Umbilical cord (tissue), 2 donors: ENCODE data around the gene TWIST2. TPM values are rescaled to one million over a fixed set of nuclear protein-coding genes. Genes with fewer than 3 reads are reported as not detected.

Experiments used
- DNase-seq: peaks from one replicate; pipeline ENCODE4 v3.0.0-alpha.2; 2015; ENCODE audit warnings: low spot score
- total RNA-seq: library from RNA; depleted of rRNA; stranded (reverse); fragments of >200 nt; gene quantifications from one replicate; pipeline ENCODE4 v1.2.3, GENCODE V29; 2014; ENCODE audit warnings: low replicate concordance; ENCODE audit not compliant: insufficient read depth

The TWIST2 gene
- total RNA-seq, 1 donor from 2014 or later, result 32.0 TPM

- DNase-seq, result no peak
These were observed 42.2 kb downstream of the TWIST2 start for GRCh38 chr2:238890131-238890530.

- peak; percentile 88 for DNase-seq
These were observed 43.0 kb downstream of the TWIST2 start for GRCh38 chr2:238890618-238891456.

- no peak for DNase-seq
These were observed 43.7 kb downstream of the TWIST2 start for GRCh38 chr2:238891457-238892203.

- no peak for DNase-seq
These were observed 44.3 kb downstream of the TWIST2 start for GRCh38 chr2:238892204-238892500.

- DNase-seq, result no peak
These were observed 44.9 kb downstream of the TWIST2 start for GRCh38 chr2:238892796-238893195.

- no peak for DNase-seq
These were observed 45.6 kb downstream of the TWIST2 start for GRCh38 chr2:238893349-238894000.

- DNase-seq, result no peak
These were observed 46.5 kb downstream of the TWIST2 start for GRCh38 chr2:238894226-238894949.

- DNase-seq, result peak; percentile 18
These were observed 47.0 kb downstream of the TWIST2 start for GRCh38 chr2:238894950-238895298.

GRCh38 chr2:238895361-238895882, 47.5 kb downstream of the TWIST2 start:
- no peak for DNase-seq

GRCh38 chr2:238895891-238896600, 48.2 kb downstream of the TWIST2 start:
- DNase-seq, result peak; percentile 61

- no peak for DNase-seq
These were observed 48.8 kb downstream of the TWIST2 start for GRCh38 chr2:238896641-238897040.

- DNase-seq, result no peak
These were observed 49.4 kb downstream of the TWIST2 start for GRCh38 chr2:238897122-238897880.

- no peak for DNase-seq
These were observed 50.0 kb downstream of the TWIST2 start for GRCh38 chr2:238897911-238898311.

- no peak for DNase-seq
These were observed 50.8 kb downstream of the TWIST2 start for GRCh38 chr2:238898534-238899281.

- DNase-seq, result peak; percentile 38
These were observed 51.5 kb downstream of the TWIST2 start for GRCh38 chr2:238899386-238899785.

- DNase-seq, result peak; percentile 40
These were observed 52.6 kb downstream of the TWIST2 start for GRCh38 chr2:238900511-238900910.

GRCh38 chr2:238901461-238902057, 53.7 kb downstream of the TWIST2 start:
- no peak for DNase-seq

- DNase-seq, result no peak
These were observed 54.4 kb downstream of the TWIST2 start for GRCh38 chr2:238902285-238902684.

GRCh38 chr2:238903141-238903540, 55.3 kb downstream of the TWIST2 start:
- no peak for DNase-seq
